Activated CD8-positive, alpha-beta T cell treated with anti-CD3 and anti-CD28 coated beads for 36 hours (primary cell): ENCODE results near the gene CHD8. TPM values are rescaled to one million over a fixed set of nuclear protein-coding genes. Genes with fewer than 3 reads are reported as not detected.

Experiments used
- ATAC-seq: fragments of 200-7000 bp; cut with Tn5 transposase; one replicate; pipeline ENCODE4 v1.10.0; 2021; ENCODE audit warnings: mild to moderate bottlenecking, moderate library complexity
- CTCF ChIA-PET: fragments of 350-600 bp; sonication (Branson Sonifier 250); formaldehyde crosslinking; loops from one replicate; lab custom pipeline; 2021; ENCODE audit warnings: antibody characterized with exemption; lab: Charles Lee
- POLR2A ChIA-PET: fragments of 350-600 bp; sonication (Branson Sonifier 250); formaldehyde crosslinking; loops from one replicate; lab custom pipeline; 2021; ENCODE audit warnings: antibody characterized with exemption; lab: Charles Lee
- DNase-seq: peaks from one replicate; pipeline ENCODE4 v3.0.0-alpha.2; 2020
- H3K27ac Mint-ChIP-seq: one replicate; pipeline ENCODE4 v1.8.0; 2021; ENCODE audit warnings: mild to moderate bottlenecking, mixed read lengths
- H3K27me3 Mint-ChIP-seq: one replicate; pipeline ENCODE4 v1.8.0; 2021; ENCODE audit warnings: mixed read lengths
- H3K36me3 Mint-ChIP-seq: one replicate; pipeline ENCODE4 v1.8.0; 2021; ENCODE audit warnings: low read depth, mixed read lengths
- H3K4me1 Mint-ChIP-seq: one replicate; pipeline ENCODE4 v1.8.0; 2021; ENCODE audit warnings: low read depth, mixed read lengths
- H3K4me3 Mint-ChIP-seq: one replicate; pipeline ENCODE4 v1.8.0; 2021; ENCODE audit warnings: mild to moderate bottlenecking, moderate library complexity, mixed read lengths
- H3K9me3 Mint-ChIP-seq: one replicate; pipeline ENCODE4 v1.8.0; 2021; ENCODE audit warnings: mixed read lengths
- intact Hi-C: fragments of 100-400 bp; cut with micrococcal nuclease; formaldehyde crosslinking; loops from one replicate; pipeline ENCODE4 v1.10.0; 2022
- total RNA-seq, 2 experiments: library from RNA; stranded (reverse); gene quantifications; one replicate each; pipeline ENCODE4 v1.2.3, GENCODE V29; 2021
- TF ChIP-seq, protein P1 (sequence below): fragments of 200-600 bp; IDR thresholded peaks from one replicate; pipeline ENCODE4 v1.8.0; 2022; ENCODE audit warnings: antibody characterized with exemption, mild to moderate bottlenecking

CHD8 gene
- total RNA-seq, result 10 to 100 TPM; 82.3 to 85.3 TPM

- intact Hi-C loops, result loop anchor here (1.0 kb wide), 2 partner anchors 20 kb away; partner anchors contain the start of gene RAB2B
- ChIA-PET POLR2A (interaction anchor here (0.7 to 3.4 kb wide), 14 partner anchors 11 to 217 kb away, joined by 3 to 13 read pairs (median 4); partner anchors contain the start of genes METTL3, RAB2B, SALL2 and SUPT16H), CTCF (interaction anchor here (0.7 to 3.8 kb wide), 17 partner anchors 9 to 351 kb away, joined by 3 to 27 read pairs (median 6); partner anchors contain the start of genes METTL3, RAB2B, SUPT16H and TOX4)
- DNase-seq (peak; percentile 100), ATAC-seq (peak; percentile 99)
- Mint-ChIP-seq H3K27ac (peak within 1 kb of the TSS; percentile 97), H3K36me3 (peaks cover 24% of the 10 kb centered on the region), H3K4me1 (peaks cover 29% of the 10 kb centered on the region), H3K27me3 (no peaks in the 10 kb centered on the region), H3K4me3 (peak within 1 kb of the TSS; percentile 85), H3K9me3 (no peaks in the 10 kb centered on the region)
- TF ChIP-seq, protein P1, sequence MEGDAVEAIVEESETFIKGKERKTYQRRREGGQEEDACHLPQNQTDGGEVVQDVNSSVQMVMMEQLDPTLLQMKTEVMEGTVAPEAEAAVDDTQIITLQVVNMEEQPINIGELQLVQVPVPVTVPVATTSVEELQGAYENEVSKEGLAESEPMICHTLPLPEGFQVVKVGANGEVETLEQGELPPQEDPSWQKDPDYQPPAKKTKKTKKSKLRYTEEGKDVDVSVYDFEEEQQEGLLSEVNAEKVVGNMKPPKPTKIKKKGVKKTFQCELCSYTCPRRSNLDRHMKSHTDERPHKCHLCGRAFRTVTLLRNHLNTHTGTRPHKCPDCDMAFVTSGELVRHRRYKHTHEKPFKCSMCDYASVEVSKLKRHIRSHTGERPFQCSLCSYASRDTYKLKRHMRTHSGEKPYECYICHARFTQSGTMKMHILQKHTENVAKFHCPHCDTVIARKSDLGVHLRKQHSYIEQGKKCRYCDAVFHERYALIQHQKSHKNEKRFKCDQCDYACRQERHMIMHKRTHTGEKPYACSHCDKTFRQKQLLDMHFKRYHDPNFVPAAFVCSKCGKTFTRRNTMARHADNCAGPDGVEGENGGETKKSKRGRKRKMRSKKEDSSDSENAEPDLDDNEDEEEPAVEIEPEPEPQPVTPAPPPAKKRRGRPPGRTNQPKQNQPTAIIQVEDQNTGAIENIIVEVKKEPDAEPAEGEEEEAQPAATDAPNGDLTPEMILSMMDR, result peak; percentile 45
Measured at GRCh38 chr14:21455912-21456667, at the start of gene CHD8. CHD8 (minus strand) TSS chr14:21456123; CDS start chr14:21431643, 24,480 bp downstream.

- DNase-seq (peak; percentile 54), ATAC-seq (peak; percentile 77)
- intact Hi-C loops, result no loop called here
- H3K4me3 Mint-ChIP-seq, result no peak overlapping the region
- TF ChIP-seq, protein P1, result no peak
- ChIA-PET CTCF (interaction anchor here (1.0 to 1.3 kb wide), 2 partner anchors 49 to 52 kb away, joined by 3 to 4 read pairs; no protein-coding TSS in a partner anchor), POLR2A (interaction anchor here (0.9 kb wide), 1 partner anchor 28 kb away, joined by 6 read pairs; the partner anchor contains the start of genes RAB2B and TOX4)
- peaks cover 56% of the 10 kb centered on the region for H3K36me3 Mint-ChIP-seq
- H3K9me3 Mint-ChIP-seq, result no peaks in the 10 kb centered on the region
- H3K4me1 Mint-ChIP-seq, result peaks cover 44% of the 10 kb centered on the region
- H3K27ac Mint-ChIP-seq, result peak overlapping the region; percentile 83
- no peaks in the 10 kb centered on the region for H3K27me3 Mint-ChIP-seq
Measured at GRCh38 chr14:21505012-21505553, 49.2 kb upstream of the CHD8 start.

GRCh38 chr14:21503376-21503775, 47.5 kb upstream of the CHD8 start:
- TF ChIP-seq, protein P1, result no peak
- peak overlapping the region; percentile 57 for H3K27ac Mint-ChIP-seq
- intact Hi-C loops, result no loop called here
- no peaks in the 10 kb centered on the region for H3K27me3 Mint-ChIP-seq
- ChIA-PET POLR2A (interaction anchor here (0.8 to 1.4 kb wide), 2 partner anchors 26 to 217 kb away, joined by 3 to 5 read pairs; partner anchors contain the start of genes RAB2B and TOX4), CTCF (interaction anchor here (1.4 kb wide), 1 partner anchor 26 kb away, joined by 4 read pairs; the partner anchor contains the start of genes RAB2B and TOX4)
- no peaks in the 10 kb centered on the region for H3K9me3 Mint-ChIP-seq
- ATAC-seq (no peak), DNase-seq (no peak)
- no peak overlapping the region for H3K4me3 Mint-ChIP-seq
- H3K36me3 Mint-ChIP-seq, result peaks cover 54% of the 10 kb centered on the region
- H3K4me1 Mint-ChIP-seq, result peaks cover 41% of the 10 kb centered on the region

GRCh38 chr14:21501568-21501967, 45.6 kb upstream of the CHD8 start:
- DNase-seq (no peak), ATAC-seq (no peak)
- CTCF ChIA-PET, result interaction anchor here (1.2 kb wide), 1 partner anchor 25 kb away, joined by 4 read pairs; the partner anchor contains the start of genes RAB2B and TOX4
- no peaks in the 10 kb centered on the region for H3K27me3 Mint-ChIP-seq
- H3K36me3 Mint-ChIP-seq, result peaks cover 48% of the 10 kb centered on the region
- H3K4me3 Mint-ChIP-seq, result no peak overlapping the region
- intact Hi-C loops, result no loop called here
- no peaks in the 10 kb centered on the region for H3K9me3 Mint-ChIP-seq
- peaks cover 32% of the 10 kb centered on the region for H3K4me1 Mint-ChIP-seq
- no peak overlapping the region for H3K27ac Mint-ChIP-seq
- TF ChIP-seq, protein P1, result no peak
- POLR2A ChIA-PET, result interaction anchor here (0.9 to 3.1 kb wide), 5 partner anchors 10 to 25 kb away, joined by 3 to 12 read pairs (median 3); partner anchors contain the start of genes METTL3 and SALL2
